Mononuclear cell (primary cell): ENCODE measurements around the gene ATP5F1D. TPM values are rescaled to one million over a fixed set of nuclear protein-coding genes. Genes with fewer than 3 reads are reported as not detected.

Source experiments
- H3K27me3 ChIP-seq: 2 replicates; pipeline ENCODE4 v1.6.0; 2011; ENCODE audit warnings: low read length, control low read depth; ENCODE audit not compliant: insufficient read depth
- H3K4me1 ChIP-seq: 2 replicates; pipeline ENCODE4 v1.5.1; 2011; ENCODE audit warnings: mild to moderate bottlenecking, low read length, control low read depth; ENCODE audit not compliant: insufficient read depth
- H3K4me3 ChIP-seq: 2 replicates; pipeline ENCODE4 v1.5.1; 2011; ENCODE audit warnings: mild to moderate bottlenecking, low read length, moderate library complexity
- H3K9me3 ChIP-seq: 2 replicates; pipeline ENCODE4 v1.5.1; 2011; ENCODE audit warnings: low read depth, mild to moderate bottlenecking, control low read depth, low read length
- total RNA-seq: library from RNA; depleted of rRNA; stranded (reverse); fragments of >200 nt; gene quantifications from one replicate; pipeline ENCODE4 v1.2.3, GENCODE V29; 2012

The ATP5F1D gene
- total RNA-seq, 1 donor = 10.4 TPM

- H3K9me3 ChIP-seq = no peaks in the 10 kb centered on the region
- no peak overlapping the region for H3K4me3 ChIP-seq
- H3K27me3 ChIP-seq = no peaks in the 10 kb centered on the region
- peaks cover 94% of the 10 kb centered on the region for H3K4me1 ChIP-seq
Observed at GRCh38 chr19:1263188-1263587, 21.6 kb downstream of the ATP5F1D start.

- Histone ChIP-seq H3K9me3 (no peaks in the 10 kb centered on the region), H3K27me3 (no peaks in the 10 kb centered on the region), H3K4me3 (no peak overlapping the region), H3K4me1 (peaks cover 87% of the 10 kb centered on the region)
Observed at GRCh38 chr19:1264801-1265614, 23.5 kb downstream of the ATP5F1D start.

- no peaks in the 10 kb centered on the region for H3K9me3 ChIP-seq
- peaks cover 87% of the 10 kb centered on the region for H3K4me1 ChIP-seq
- no peaks in the 10 kb centered on the region for H3K27me3 ChIP-seq
- H3K4me3 ChIP-seq = no peak overlapping the region
Observed at GRCh38 chr19:1265615-1266128, 24.1 kb downstream of the ATP5F1D start.

- H3K4me3 ChIP-seq = peak overlapping the region; percentile 41
- peaks cover 92% of the 10 kb centered on the region for H3K4me1 ChIP-seq
- H3K9me3 ChIP-seq = no peaks in the 10 kb centered on the region
- no peaks in the 10 kb centered on the region for H3K27me3 ChIP-seq
Observed at GRCh38 chr19:1266129-1266915, 24.8 kb downstream of the ATP5F1D start.

GRCh38 chr19:1266916-1267476, 25.4 kb downstream of the ATP5F1D start:
- Histone ChIP-seq H3K27me3 (no peaks in the 10 kb centered on the region), H3K9me3 (no peaks in the 10 kb centered on the region), H3K4me3 (peak overlapping the region; percentile 41), H3K4me1 (peaks cover 92% of the 10 kb centered on the region)

GRCh38 chr19:1267477-1268225, 26.1 kb downstream of the ATP5F1D start:
- no peaks in the 10 kb centered on the region for H3K9me3 ChIP-seq
- H3K4me1 ChIP-seq = peaks cover 92% of the 10 kb centered on the region
- H3K27me3 ChIP-seq = no peaks in the 10 kb centered on the region
- no peak overlapping the region for H3K4me3 ChIP-seq

- no peak overlapping the region for H3K4me3 ChIP-seq
- peaks cover 92% of the 10 kb centered on the region for H3K4me1 ChIP-seq
- no peaks in the 10 kb centered on the region for H3K27me3 ChIP-seq
- H3K9me3 ChIP-seq = no peaks in the 10 kb centered on the region
Observed at GRCh38 chr19:1268226-1269064, 26.9 kb downstream of the ATP5F1D start.

- Histone ChIP-seq H3K27me3 (no peaks in the 10 kb centered on the region), H3K4me3 (peak within 1 kb of the TSS; percentile 68), H3K4me1 (peaks cover 92% of the 10 kb centered on the region), H3K9me3 (no peaks in the 10 kb centered on the region)
Observed at GRCh38 chr19:1269065-1269477, 27.5 kb downstream of the ATP5F1D start, which contains the start of gene CIRBP. Gene CIRBP, plus strand, starts transcription at chr19:1269332. Its CDS starts 1,602 bp downstream, at chr19:1270934.

GRCh38 chr19:1269478-1270212, 28.1 kb downstream of the ATP5F1D start:
- H3K9me3 ChIP-seq = no peaks in the 10 kb centered on the region
- no peaks in the 10 kb centered on the region for H3K27me3 ChIP-seq
- peak overlapping the region; percentile 68 for H3K4me3 ChIP-seq
- peaks cover 92% of the 10 kb centered on the region for H3K4me1 ChIP-seq

- Histone ChIP-seq H3K4me1 (peaks cover 91% of the 10 kb centered on the region), H3K9me3 (no peaks in the 10 kb centered on the region), H3K4me3 (peak overlapping the region; percentile 68), H3K27me3 (no peaks in the 10 kb centered on the region)
Observed at GRCh38 chr19:1270213-1270853, 28.8 kb downstream of the ATP5F1D start.

GRCh38 chr19:1270854-1271527, 29.4 kb downstream of the ATP5F1D start:
- Histone ChIP-seq H3K9me3 (no peaks in the 10 kb centered on the region), H3K4me3 (no peak overlapping the region), H3K27me3 (no peaks in the 10 kb centered on the region), H3K4me1 (peaks cover 87% of the 10 kb centered on the region)

GRCh38 chr19:1271528-1272422, 30.2 kb downstream of the ATP5F1D start:
- Histone ChIP-seq H3K4me1 (peaks cover 87% of the 10 kb centered on the region), H3K4me3 (no peak overlapping the region), H3K27me3 (no peaks in the 10 kb centered on the region), H3K9me3 (no peaks in the 10 kb centered on the region)
